Measurements from ENCODE around the gene TNFRSF8.
A peak's percentile ranks its signal among the peaks of the same experiment; 100 is the strongest.
"Not testable (repeated sequence)": the region's sequence is repeated elsewhere in the genome, so short reads cannot be mapped to it uniquely, and the experiment has no call there.

DNA sequence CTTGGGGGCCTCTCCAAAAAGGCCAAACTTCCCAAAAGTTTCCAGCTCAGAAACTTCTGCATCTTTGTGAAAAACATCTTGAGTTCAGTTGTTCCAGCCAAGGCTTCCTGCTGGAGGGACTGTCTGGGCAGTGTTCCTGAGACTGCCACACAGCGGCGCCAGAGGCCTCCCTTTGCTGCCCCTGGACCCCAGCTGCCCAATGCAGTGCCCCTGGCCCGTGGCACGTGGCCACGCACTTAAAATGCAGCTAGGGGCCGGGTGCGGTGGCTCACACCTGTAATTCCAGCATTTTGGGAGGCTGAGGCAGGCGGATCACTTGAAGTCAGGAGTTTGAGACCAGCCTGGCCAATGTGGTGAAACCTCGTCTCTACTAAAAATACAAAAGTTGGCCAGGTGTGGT lies 43.8 kb downstream of the TNFRSF8 start:
- TF ChIP-seq, protein P1, sequence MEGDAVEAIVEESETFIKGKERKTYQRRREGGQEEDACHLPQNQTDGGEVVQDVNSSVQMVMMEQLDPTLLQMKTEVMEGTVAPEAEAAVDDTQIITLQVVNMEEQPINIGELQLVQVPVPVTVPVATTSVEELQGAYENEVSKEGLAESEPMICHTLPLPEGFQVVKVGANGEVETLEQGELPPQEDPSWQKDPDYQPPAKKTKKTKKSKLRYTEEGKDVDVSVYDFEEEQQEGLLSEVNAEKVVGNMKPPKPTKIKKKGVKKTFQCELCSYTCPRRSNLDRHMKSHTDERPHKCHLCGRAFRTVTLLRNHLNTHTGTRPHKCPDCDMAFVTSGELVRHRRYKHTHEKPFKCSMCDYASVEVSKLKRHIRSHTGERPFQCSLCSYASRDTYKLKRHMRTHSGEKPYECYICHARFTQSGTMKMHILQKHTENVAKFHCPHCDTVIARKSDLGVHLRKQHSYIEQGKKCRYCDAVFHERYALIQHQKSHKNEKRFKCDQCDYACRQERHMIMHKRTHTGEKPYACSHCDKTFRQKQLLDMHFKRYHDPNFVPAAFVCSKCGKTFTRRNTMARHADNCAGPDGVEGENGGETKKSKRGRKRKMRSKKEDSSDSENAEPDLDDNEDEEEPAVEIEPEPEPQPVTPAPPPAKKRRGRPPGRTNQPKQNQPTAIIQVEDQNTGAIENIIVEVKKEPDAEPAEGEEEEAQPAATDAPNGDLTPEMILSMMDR (IDR thresholded peaks at IDR 0.05; ENCODE audit: poor library complexity), result peak; percentile 24
- not testable (repeated sequence) for TF ChIP-seq EZH2 (IDR thresholded peaks at IDR 0.05; ENCODE audit: borderline replicate concordance)

All from hepatocyte (in vitro differentiated cells).